Transverse colon (tissue), 4 donors: ENCODE results near the gene METAP2. TPM values are rescaled to one million over a fixed set of nuclear protein-coding genes. Genes with fewer than 3 reads are reported as not detected.

Source experiments
- DNase-seq: peaks from one replicate; pipeline ENCODE4 v3.0.0-alpha.2; 2019
- H3K27ac ChIP-seq, 4 donors: fragments of 200-600 bp; sonication (generic); 2 replicates each; pipeline ENCODE4 v1.5.1; 2016 to 2018; ENCODE audit warnings: inconsistent platforms in 4 of 4
- H3K27me3 ChIP-seq: fragments of 200-600 bp; sonication (generic); 2 replicates; pipeline ENCODE4 v1.5.1; 2017; ENCODE audit warnings: inconsistent platforms
- H3K36me3 ChIP-seq, 4 donors: fragments of 200-600 bp; sonication (generic); 2 replicates each; pipeline ENCODE4 v1.5.1; 2017 to 2019; ENCODE audit warnings: inconsistent platforms in 4 of 4
- H3K4me1 ChIP-seq, 4 donors: fragments of 200-600 bp; sonication (generic); 2 replicates each; pipeline ENCODE4 v1.5.1; 2017 to 2020; ENCODE audit warnings: inconsistent platforms in 4 of 4
- H3K4me3 ChIP-seq, 4 donors: fragments of 200-600 bp; sonication (generic); 1 replicate in 1 of 4; 2 replicates in 3 of 4; pipeline versions ENCODE4 v1.5.1 to v1.6.1; 2017 to 2019; ENCODE audit warnings: inconsistent platforms in 4 of 4
- H3K9me3 ChIP-seq, 2 donors: fragments of 200-600 bp; sonication (generic); 2 replicates each; pipeline ENCODE4 v1.5.1; 2017 to 2019; ENCODE audit warnings: inconsistent platforms in 2 of 2
- EP300 ChIP-seq: sonication (generic); formaldehyde crosslinking; IDR thresholded peaks from one replicate; pipeline ENCODE4 v1.6.1; 2017; ENCODE audit warnings: antibody characterized with exemption, low read depth
- POLR2A ChIP-seq: fragments of 450-650 bp; IDR thresholded peaks from one replicate; pipeline ENCODE4 v1.6.1; 2016; ENCODE audit warnings: antibody characterized with exemption, mild to moderate bottlenecking, moderate library complexity
- POLR2AphosphoS5 ChIP-seq, 3 donors: sonication (generic); formaldehyde crosslinking; IDR thresholded peaks; one replicate each; pipeline ENCODE4 v1.6.1; 2016; ENCODE audit warnings: antibody characterized with exemption in 3 of 3
- WGBS, 2 donors: methylation state at CpG; one replicate each; pipeline ENCODE4 v1.1.5; 2018; ENCODE audit warnings: low coverage in 1 of 2; 5-methylcytosine and 5-hydroxymethylcytosine counted together
- in situ Hi-C, 4 donors: fragments of 200-750 bp; cut with MboI; loops; one replicate each; pipeline versions ENCODE4 v1.15.0 to v1.15.1; 2017; ENCODE audit warnings: low sequenced_read_pairs in 3 of 4, low pct_ligation_motif_present in 1 of 4, low pct_unique_long_range_greater_than_20kb in 1 of 4
- intact Hi-C: fragments of 100-400 bp; cut with DNase I; formaldehyde crosslinking; loops from one replicate; pipeline ENCODE4 v1.15.1; 2023; ENCODE audit warnings: low total_unique reads
- total RNA-seq, 4 donors: library from RNA; depleted of rRNA; stranded (reverse); fragments of >200 nt; gene quantifications; one replicate each; pipeline ENCODE4 v1.1.0, GENCODE V29; 2016
- TF ChIP-seq, protein P1 (sequence below), 5 experiments: fragments of 200-600 bp in 3 of 5; fragments of 450-650 bp in 2 of 5; sonication (generic) in 3 of 5; IDR thresholded peaks; 1 replicate in 2 of 5; 2 replicates in 3 of 5; pipeline ENCODE4 v1.5.1; 2016 to 2017; ENCODE audit warnings: antibody characterized with exemption in 5 of 5, inconsistent platforms in 3 of 5, mild to moderate bottlenecking in 2 of 5, moderate library complexity in 1 of 5

METAP2 gene
- total RNA-seq, 4 donors from 2014 or later, result 5.2 to 59.7 (median 42.7) TPM

DNA sequence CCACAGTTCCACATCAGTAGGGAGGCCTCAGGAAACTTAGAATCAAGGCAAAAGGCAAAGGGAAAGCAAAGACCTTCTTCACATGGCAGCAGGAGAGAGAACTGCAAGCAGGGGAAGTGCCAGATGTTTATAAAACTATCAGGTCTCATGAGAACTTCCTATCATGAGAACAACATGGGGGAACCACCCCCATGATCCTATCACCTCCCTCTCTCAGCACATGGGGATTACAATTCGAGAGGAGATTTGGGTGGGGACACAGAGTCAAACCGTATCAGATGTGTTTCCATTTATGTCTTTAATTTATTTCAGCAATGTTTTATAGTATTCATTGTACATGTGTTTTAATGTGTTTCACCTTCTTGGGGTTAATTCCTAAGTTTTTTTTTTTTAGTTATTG is 25.8 kb downstream of the METAP2 start:
- Histone ChIP-seq H3K9me3 (no peaks in the 10 kb centered on the region), H3K4me3 (no peak overlapping the region), H3K27me3 (no peaks in the 10 kb centered on the region), H3K36me3 (peaks cover 0 to 65% (median 26%) of the 10 kb centered on the region in 4 donors), H3K4me1 (no peaks in the 10 kb centered on the region), H3K27ac (no peak overlapping the region)
- no peak for TF ChIP-seq POLR2A
- no peak for TF ChIP-seq POLR2AphosphoS5 (IDR thresholded peaks at IDR 0.05)
- TF ChIP-seq, protein P1, sequence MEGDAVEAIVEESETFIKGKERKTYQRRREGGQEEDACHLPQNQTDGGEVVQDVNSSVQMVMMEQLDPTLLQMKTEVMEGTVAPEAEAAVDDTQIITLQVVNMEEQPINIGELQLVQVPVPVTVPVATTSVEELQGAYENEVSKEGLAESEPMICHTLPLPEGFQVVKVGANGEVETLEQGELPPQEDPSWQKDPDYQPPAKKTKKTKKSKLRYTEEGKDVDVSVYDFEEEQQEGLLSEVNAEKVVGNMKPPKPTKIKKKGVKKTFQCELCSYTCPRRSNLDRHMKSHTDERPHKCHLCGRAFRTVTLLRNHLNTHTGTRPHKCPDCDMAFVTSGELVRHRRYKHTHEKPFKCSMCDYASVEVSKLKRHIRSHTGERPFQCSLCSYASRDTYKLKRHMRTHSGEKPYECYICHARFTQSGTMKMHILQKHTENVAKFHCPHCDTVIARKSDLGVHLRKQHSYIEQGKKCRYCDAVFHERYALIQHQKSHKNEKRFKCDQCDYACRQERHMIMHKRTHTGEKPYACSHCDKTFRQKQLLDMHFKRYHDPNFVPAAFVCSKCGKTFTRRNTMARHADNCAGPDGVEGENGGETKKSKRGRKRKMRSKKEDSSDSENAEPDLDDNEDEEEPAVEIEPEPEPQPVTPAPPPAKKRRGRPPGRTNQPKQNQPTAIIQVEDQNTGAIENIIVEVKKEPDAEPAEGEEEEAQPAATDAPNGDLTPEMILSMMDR (IDR thresholded peaks at IDR 0.05), result no peak
- no peak for TF ChIP-seq EP300
- 95% methylated on average over 2 of the region's 2 CpGs for WGBS, 2 donors
- intact Hi-C loops (no loop called here), in situ Hi-C loops (no loop called here)
- no peak for DNase-seq

DNA sequence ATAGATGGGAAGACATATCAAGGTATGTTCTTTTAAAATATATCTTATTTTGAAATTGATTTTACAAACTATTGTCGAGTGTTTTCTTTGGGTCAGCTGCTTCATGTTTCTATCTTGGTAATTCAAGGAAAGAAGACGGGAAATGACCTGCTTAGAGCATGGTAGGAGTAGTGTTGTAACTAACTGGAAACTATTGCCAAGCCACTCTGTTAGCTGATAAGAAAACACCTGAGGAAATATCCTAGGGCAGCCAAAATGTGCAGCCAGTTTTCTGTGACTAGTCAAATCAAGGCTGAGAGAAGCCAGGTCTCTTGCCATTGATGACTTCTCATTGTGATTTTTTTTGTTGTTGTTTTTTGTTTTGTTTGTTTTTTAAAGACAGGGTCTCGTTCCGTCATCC is 30.2 kb downstream of the METAP2 start:
- H3K27me3 ChIP-seq, result no peaks in the 10 kb centered on the region
- no peak overlapping the region for H3K4me3 ChIP-seq
- H3K9me3 ChIP-seq, result no peaks in the 10 kb centered on the region
- H3K36me3 ChIP-seq, result peaks cover 0 to 51% (median 12%) of the 10 kb centered on the region in 4 donors
- WGBS, 2 donors, result 94 to 96% methylated on average over 4 of the region's 4 CpGs
- in situ Hi-C loops, result no loop called here
- peaks cover 0 to 3% (median 0%) of the 10 kb centered on the region in 4 donors for H3K4me1 ChIP-seq
- no peak for TF ChIP-seq POLR2A
- no peak for TF ChIP-seq POLR2AphosphoS5 (IDR thresholded peaks at IDR 0.05)
- no peak for TF ChIP-seq EP300
- TF ChIP-seq, protein P1 (IDR thresholded peaks at IDR 0.05), result no peak
- intact Hi-C loops, result no loop called here
- no peak for DNase-seq
- H3K27ac ChIP-seq, result no peak overlapping the region

DNA sequence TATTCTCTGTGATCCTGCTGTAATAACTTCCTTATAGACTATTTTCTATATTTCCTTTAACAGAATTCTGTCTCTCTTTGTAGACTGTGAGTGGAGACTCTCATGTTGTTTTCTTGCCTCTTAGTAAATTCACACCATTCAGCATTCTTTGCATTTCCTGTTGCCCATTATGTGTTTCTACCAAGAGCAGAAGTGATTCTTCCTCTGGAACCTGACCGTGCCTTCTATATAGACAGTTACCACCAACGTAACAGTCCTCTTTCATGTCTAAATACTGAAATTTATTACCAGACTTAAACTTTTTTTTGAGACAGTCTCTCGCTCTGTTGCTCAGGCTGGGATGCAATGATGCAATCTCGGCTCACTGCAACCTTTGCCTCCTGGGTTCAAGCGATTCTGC is 31.1 kb downstream of the METAP2 start:
- in situ Hi-C loops, result no loop called here
- WGBS, 2 donors, result 75 to 87% methylated on average over 2 to 5 of the region's 5 CpGs
- peaks cover 0 to 47% (median 12%) of the 10 kb centered on the region in 4 donors for H3K36me3 ChIP-seq

DNA sequence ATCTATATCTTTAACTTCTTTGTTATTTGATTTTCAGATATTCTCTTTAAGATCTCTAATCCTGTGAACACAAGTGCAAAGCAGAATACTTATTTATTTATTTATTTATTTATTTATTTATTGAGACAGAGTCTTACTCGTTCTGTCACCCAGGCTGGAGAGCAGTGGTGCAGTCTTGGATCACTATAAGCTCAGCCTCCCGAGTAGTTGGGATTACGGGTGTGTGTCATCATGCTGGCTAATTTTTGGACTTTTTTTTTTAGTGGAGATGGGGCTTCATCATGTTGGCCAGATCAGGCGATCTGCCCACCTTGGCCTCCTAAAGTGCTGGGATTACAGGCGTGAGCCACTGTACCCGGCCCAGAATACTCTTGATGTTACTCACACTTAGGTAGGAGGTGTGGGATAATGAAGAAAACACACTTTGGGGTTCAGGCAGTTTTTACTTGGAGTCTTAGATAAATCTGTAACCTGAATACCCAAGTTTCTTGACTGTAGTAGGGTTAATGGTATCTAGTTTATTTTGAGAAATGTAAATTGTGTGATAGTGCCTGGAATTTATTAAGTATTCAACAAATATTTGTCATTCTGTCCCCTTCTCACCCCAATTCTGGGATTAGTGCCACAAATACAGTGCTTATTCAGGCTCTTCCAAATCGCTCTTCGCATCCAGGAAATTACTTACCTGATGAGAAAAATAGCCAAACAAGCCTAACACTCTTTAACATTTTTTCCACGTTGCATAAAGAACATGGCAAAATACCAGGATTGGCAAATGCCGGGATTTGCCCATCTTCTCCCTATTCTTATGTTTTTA is 33.0 kb downstream of the METAP2 start:
- WGBS, 2 donors, result 85 to 86% methylated on average over 7 to 10 of the region's 10 CpGs
- DNase-seq, result no peak
- Histone ChIP-seq H3K9me3 (no peaks in the 10 kb centered on the region), H3K27me3 (no peaks in the 10 kb centered on the region), H3K4me1 (peaks cover 0 to 3% (median 0%) of the 10 kb centered on the region in 4 donors), H3K27ac (no peak overlapping the region), H3K4me3 (no peak overlapping the region), H3K36me3 (peaks cover 0 to 62% (median 12%) of the 10 kb centered on the region in 4 donors)
- in situ Hi-C loops (no loop called here), intact Hi-C loops (no loop called here)
- TF ChIP-seq EP300 (no peak), POLR2A (no peak), POLR2AphosphoS5 (IDR thresholded peaks at IDR 0.05) (no peak)
- TF ChIP-seq, protein P1 (IDR thresholded peaks at IDR 0.05), result no peak

More for the DNA sequence above, 31.1 kb downstream of the METAP2 start:
- H3K9me3 ChIP-seq, result no peaks in the 10 kb centered on the region
- no peak overlapping the region for H3K27ac ChIP-seq
- intact Hi-C loops, result no loop called here
- no peak overlapping the region for H3K4me3 ChIP-seq
- TF ChIP-seq EP300, result no peak
- TF ChIP-seq, protein P1 (IDR thresholded peaks at IDR 0.05), result no peak
- DNase-seq, result no peak
- H3K4me1 ChIP-seq, result peaks cover 0 to 3% (median 0%) of the 10 kb centered on the region in 4 donors
- no peaks in the 10 kb centered on the region for H3K27me3 ChIP-seq
